Brain microvascular endothelial cell (primary cell): ENCODE results near the gene PAX2.

Source experiments
- DNase-seq: peaks from one replicate; pipeline ENCODE4 v3.0.0-alpha.2; 2020
- H3K27ac ChIP-seq: fragments of 250-450 bp; sonication (Bioruptor Pico); 2 replicates; pipeline ENCODE4 v1.5.1; 2020; ENCODE audit warnings: mild to moderate bottlenecking, moderate library complexity
- H3K27me3 ChIP-seq: fragments of 250-450 bp; sonication (Bioruptor Pico); replicated peaks from 2 replicates; pipeline ENCODE4 v1.5.1; 2020; ENCODE audit warnings: mild to moderate bottlenecking
- H3K36me3 ChIP-seq: fragments of 250-450 bp; sonication (Bioruptor Pico); replicated peaks from 2 replicates; pipeline ENCODE4 v1.5.1; 2020; ENCODE audit warnings: mild to moderate bottlenecking
- H3K4me3 ChIP-seq: 2 replicates; pipeline ENCODE4 v1.5.1; 2011; ENCODE audit warnings: low read depth, mild to moderate bottlenecking, control low read depth, low read length, moderate library complexity
- CTCF ChIP-seq: IDR thresholded peaks from 2 replicates; pipeline ENCODE4 v1.5.1; 2011; ENCODE audit warnings: low read depth, mild to moderate bottlenecking, moderate library complexity, low read length, control low read depth, inconsistent platforms; ENCODE audit errors: missing control alignments
- in situ Hi-C: cut with HindIII; loops from 2 replicates; pipeline ENCODE4 v1.10.0; 2017; ENCODE audit warnings: low sequenced_read_pairs, low pct_ligation_motif_present

PAX2 gene

GRCh38 chr10:100791369-100792058, 46.1 kb downstream of the PAX2 start:
- Histone ChIP-seq H3K36me3 (no peaks in the 10 kb centered on the region), H3K27me3 (peaks cover 18% of the 10 kb centered on the region)
- no peak for TF ChIP-seq CTCF

GRCh38 chr10:100792574-100792973, 47.2 kb downstream of the PAX2 start:
- no peak overlapping the region for H3K27ac ChIP-seq
- in situ Hi-C loops, result no loop called here

More at GRCh38 chr10:100791369-100792058, 46.1 kb downstream of the PAX2 start:
- in situ Hi-C loops, result no loop called here
- H3K27ac ChIP-seq, result no peak overlapping the region
- H3K4me3 ChIP-seq, result no peak overlapping the region
- DNase-seq, result no peak

GRCh38 chr10:100793055-100793454, 47.7 kb downstream of the PAX2 start:
- in situ Hi-C loops, result no loop called here
- H3K4me3 ChIP-seq, result no peak overlapping the region
- peaks cover 21% of the 10 kb centered on the region for H3K27me3 ChIP-seq
- TF ChIP-seq CTCF, result no peak
- no peaks in the 10 kb centered on the region for H3K36me3 ChIP-seq
- no peak overlapping the region for H3K27ac ChIP-seq
- no peak for DNase-seq

More at GRCh38 chr10:100792574-100792973, 47.2 kb downstream of the PAX2 start:
- Histone ChIP-seq H3K36me3 (no peaks in the 10 kb centered on the region), H3K4me3 (no peak overlapping the region), H3K27me3 (peaks cover 22% of the 10 kb centered on the region)
- no peak for DNase-seq
- TF ChIP-seq CTCF, result no peak

GRCh38 chr10:100799881-100800280, 54.5 kb downstream of the PAX2 start:
- no peak for DNase-seq
- Histone ChIP-seq H3K36me3 (no peaks in the 10 kb centered on the region), H3K27ac (no peak overlapping the region), H3K27me3 (peaks cover 31% of the 10 kb centered on the region), H3K4me3 (no peak overlapping the region)
- TF ChIP-seq CTCF, result no peak
- in situ Hi-C loops, result no loop called here

- no peak overlapping the region for H3K4me3 ChIP-seq
- H3K27me3 ChIP-seq, result peaks cover 31% of the 10 kb centered on the region
- no peak for DNase-seq
- no peaks in the 10 kb centered on the region for H3K36me3 ChIP-seq
- TF ChIP-seq CTCF, result no peak
- in situ Hi-C loops, result no loop called here
- H3K27ac ChIP-seq, result no peak overlapping the region
Observed at GRCh38 chr10:100800931-100801330, 55.5 kb downstream of the PAX2 start.

GRCh38 chr10:100802196-100802595, 56.8 kb downstream of the PAX2 start:
- Histone ChIP-seq H3K4me3 (no peak overlapping the region), H3K27ac (no peak overlapping the region), H3K36me3 (no peaks in the 10 kb centered on the region), H3K27me3 (peaks cover 27% of the 10 kb centered on the region)
- no peak for TF ChIP-seq CTCF
- in situ Hi-C loops, result no loop called here
- DNase-seq, result no peak
